GF-D8 (cell line): Measurements from ENCODE around the gene APOF.
"Not testable (repeated sequence)": the region's sequence is repeated elsewhere in the genome, so short reads cannot be mapped to it uniquely, and the experiment has no call there.

ENCODE experiments used
- DNase-seq: peaks from one replicate; lab custom pipeline; 2025; lab: John Stamatoyannopoulos, UW

APOF gene

DNA sequence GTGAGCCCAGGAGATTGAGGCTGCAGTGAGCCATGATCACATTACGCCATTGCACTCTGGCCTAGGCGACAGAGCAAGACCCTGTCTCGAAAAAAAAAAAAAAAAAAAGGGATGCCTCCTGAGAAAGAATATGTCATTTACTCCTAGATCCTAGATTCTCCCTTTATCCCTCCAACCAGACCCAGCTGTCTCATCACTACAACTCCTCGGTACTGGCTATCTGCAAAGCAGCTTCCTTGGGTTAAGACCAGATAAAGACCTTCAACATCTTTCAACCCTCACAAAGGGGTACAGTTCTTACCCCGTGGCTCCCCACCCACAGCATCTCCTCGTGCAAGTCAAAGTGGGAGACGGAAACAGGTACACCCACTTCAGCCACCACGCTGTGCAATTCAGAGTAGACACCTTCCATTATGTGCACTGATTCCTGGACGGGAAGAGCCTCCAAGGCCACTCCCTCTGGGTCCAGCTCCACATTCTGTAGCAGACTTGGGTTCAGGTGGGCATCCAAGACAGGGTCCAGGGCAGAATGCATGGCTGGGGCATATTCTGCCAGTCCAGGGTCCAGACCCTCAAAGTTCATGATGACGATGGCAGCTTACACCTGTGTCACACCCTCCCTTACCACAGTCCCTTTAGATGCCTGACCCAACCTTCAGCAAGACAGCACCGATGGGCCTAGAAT lies 30.0 kb downstream of the APOF start:
- no peak for DNase-seq

DNA sequence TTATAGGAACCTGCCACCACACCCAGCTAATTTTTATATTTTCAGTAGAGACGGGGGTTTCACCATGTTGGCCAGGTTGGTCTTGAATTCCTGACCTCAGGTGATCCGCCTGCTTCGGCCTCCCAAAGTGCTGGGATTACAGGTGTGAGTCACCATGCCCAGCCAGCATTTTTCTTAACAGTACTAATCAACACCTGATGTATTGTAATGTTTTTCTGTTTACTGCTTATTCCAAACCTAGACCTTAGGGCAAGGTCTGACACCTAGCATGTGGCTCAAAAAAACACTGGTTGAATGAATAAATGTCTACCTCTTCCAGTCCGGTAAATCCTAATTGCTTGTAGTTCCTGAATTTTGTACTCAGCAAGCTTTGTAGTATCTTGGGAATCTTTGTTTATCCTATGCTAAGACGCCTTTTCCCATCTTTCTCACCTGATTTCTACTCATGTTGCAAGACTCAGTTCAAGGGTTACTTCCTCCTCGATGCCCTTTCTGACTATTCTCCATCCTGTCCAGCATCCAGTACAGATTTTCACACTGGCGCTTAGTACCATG lies 31.6 kb downstream of the APOF start:
- DNase-seq = no peak

DNA sequence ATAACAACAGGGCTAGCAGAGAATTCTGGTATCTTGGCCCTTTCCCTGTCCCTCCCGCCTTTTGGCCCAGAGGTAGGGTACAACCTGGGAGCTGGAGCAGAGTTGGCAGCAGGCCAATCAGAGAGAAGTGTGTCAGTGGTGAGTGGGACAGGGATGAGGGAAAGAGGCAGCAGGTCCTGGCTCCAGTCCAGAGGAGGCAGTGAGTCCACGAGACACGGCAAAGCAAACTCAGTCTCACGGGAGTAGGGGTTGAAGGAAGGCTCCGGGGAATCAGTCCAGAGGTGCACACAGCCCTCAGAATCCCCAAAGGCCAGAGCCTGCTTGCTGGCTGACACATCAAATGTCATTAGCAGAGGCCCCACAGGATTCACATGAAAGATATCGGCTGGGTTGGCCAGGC lies 36.1 kb downstream of the APOF start:
- DNase-seq = no peak

DNA sequence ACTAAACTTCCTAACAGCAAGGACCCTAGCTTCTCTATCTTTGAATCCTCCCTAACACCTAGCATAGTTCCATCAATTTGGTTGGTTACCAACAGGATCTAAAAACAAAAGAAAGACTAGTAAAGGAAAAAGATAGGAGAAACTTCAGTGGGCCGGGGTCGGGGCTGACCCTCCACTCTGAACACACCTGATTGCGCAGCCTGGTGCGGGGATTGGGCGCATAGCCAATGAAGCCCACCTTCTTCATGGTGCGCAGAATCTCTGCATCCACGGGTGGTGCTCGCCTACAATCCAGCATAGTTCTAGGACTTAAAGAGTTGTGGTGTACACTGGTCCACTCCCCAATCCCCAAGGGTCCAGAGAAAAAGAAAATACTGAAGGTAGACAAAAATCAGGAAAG lies 36.5 kb downstream of the APOF start:
- DNase-seq = no peak

DNA sequence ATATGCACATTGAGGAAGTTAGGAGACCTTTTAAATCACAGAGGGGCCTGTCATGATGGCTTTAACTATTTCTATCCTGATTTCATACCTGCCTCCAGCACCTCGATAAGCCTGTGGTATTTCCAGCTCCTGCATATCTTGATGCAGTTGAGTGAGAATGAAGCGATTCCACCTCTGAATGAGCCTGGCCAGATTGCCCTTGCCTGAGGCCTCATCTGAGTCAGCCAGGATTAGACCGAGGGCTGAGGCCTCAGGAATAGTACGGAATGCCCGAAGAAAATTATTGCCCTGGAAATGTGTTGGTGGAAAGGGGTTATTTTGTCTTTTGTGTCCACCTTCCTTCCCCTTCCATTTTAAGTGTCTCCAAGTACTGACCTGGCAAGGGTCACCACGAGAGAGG lies 38.5 kb downstream of the APOF start:
- no peak for DNase-seq

DNA sequence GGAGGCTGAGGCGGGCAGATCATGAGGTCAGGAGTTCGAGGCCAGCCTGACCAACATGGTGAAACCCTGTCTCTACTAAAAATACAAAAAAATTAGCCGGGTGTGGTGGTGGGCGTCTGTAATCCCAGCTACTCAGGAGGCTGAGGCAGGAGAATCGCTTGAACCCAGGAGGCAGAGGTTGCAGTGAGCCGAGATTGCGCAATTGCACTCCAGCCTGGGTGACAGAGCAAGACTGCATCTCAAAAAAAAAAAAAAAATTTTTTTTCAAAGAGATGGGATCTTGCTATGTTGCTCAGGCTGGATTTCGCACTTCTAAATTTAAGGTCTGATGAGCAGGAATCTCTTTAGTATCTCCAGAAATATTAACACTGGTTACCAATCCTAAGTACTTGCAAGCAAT lies 41.0 kb downstream of the APOF start:
- DNase-seq = not testable (repeated sequence)

- no peak for DNase-seq
Measured at GRCh38 chr12:56321027-56321426, 41.6 kb downstream of the APOF start.

DNA sequence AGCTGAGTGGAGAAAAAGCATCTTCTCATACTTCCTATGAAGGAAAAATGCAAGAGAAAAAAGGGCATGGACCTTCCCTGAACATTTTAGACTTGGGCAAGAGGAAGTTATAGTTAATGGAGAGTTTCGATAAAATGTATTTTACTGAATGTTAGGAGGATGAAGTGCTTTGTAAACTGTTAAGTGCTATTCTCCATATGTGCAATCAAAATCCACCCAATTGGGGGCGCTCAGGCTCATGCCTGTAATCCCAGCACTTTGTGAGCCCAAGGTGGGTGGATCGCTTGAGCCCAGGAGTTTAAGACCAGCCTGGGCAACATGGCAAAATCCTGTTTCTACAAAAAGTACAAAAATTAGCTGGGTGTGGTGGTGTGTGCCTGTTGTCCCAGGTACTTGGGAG lies 45.0 kb downstream of the APOF start:
- no peak for DNase-seq

GRCh38 chr12:56315622-56316473 lies 46.8 kb downstream of the APOF start, which contains the start of gene CNPY2:
Gene CNPY2 (minus strand): TSS chr12:56315988. CDS start chr12:56315217, 771 bp downstream.
- peak; percentile 84 for DNase-seq

DNA sequence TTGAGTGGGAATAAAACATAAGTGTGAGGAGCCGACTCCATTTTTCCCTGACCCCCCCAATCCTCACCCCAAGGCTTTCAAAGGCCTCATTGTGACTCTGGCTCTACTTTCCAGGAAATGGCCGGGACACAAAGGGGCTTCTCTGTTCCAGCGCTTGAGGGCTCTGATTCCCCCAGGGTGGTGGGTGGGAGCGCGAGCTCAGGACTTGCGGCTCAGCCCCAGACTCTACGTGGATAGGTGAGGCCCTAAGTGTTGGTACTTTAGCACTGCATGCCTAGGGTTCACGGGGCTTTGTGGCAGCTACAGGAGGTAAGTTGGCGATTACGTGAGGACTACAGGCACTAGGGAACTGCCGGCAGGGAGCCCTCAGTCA lies 47.4 kb downstream of the APOF start:
- no peak for DNase-seq

- DNase-seq = no peak
Measured at GRCh38 chr12:56311003-56311402, 51.7 kb downstream of the APOF start.
